Suprapubic skin (tissue), 4 donors: ENCODE measurements around the gene CDC14C.

Experiments
- CTCF ChIP-seq, 2 donors: fragments of 200-600 bp in 1 of 2; fragments of 450-650 bp in 1 of 2; sonication (generic) in 1 of 2; IDR thresholded peaks; one replicate each; pipeline ENCODE4 v1.5.1; 2016 to 2019; ENCODE audit warnings: antibody characterized with exemption in 2 of 2, mild to moderate bottlenecking in 1 of 2, moderate library complexity in 1 of 2
- EP300 ChIP-seq: sonication (generic); formaldehyde crosslinking; IDR thresholded peaks from one replicate; pipeline ENCODE4 v1.6.1; 2017; ENCODE audit warnings: antibody characterized with exemption
- POLR2A ChIP-seq, 2 donors: fragments of 450-650 bp; IDR thresholded peaks; one replicate each; pipeline ENCODE4 v1.6.1; 2017; ENCODE audit warnings: antibody characterized with exemption in 2 of 2, mild to moderate bottlenecking in 2 of 2, moderate library complexity in 2 of 2
- POLR2AphosphoS5 ChIP-seq, 3 donors: sonication (generic); formaldehyde crosslinking; IDR thresholded peaks; one replicate each; pipeline ENCODE4 v1.6.1; 2017; ENCODE audit warnings: antibody characterized with exemption in 3 of 3

- TF ChIP-seq CTCF (IDR thresholded peaks at IDR 0.05) (no peak), POLR2A (IDR thresholded peaks at IDR 0.05) (no peak), POLR2AphosphoS5 (IDR thresholded peaks at IDR 0.05) (no peak), EP300 (no peak)
Observed at GRCh38 chr7:48938539-48939295, 14.4 kb downstream of the CDC14C start.
